COLO829 (cell line): ENCODE data around the gene PLCL2.
"Not testable (repeated sequence)": the region's sequence is repeated elsewhere in the genome, so short reads cannot be mapped to it uniquely, and the experiment has no call there.

Experiments used
- DNase-seq: peaks from one replicate; pipeline ENCODE4 v3.0.0; 2012; ENCODE audit warnings: low spot score

PLCL2 gene

DNA sequence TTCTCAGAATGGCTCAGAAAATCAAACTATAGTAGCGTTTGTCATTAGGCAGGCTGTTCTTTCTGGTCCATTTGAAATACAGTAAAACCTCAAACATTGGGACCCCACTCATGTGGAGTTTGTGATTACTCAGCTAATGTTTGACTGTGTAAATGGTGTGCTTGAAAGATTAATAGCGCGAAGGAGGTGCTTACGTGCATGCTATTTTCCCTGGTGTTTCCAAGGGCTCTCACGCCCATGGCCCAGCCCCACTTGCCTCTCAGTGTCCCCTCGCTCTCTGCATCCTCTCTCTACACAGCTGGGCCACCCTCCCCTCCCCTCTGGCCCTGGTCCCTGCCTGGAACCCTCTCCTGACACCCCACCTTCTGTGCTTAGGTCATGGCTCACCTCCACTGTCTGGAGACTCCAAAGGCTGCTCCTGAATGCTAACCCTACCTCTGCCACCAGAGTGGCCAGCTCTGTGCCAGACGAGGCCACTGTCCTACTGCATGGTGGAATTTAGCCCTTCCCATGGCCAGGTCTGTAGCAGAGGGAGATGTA lies 194.2 kb downstream of the PLCL2 start:
- DNase-seq: no peak

GRCh38 chr3:17079933-17080332 lies 195.2 kb downstream of the PLCL2 start:
- no peak for DNase-seq

DNA sequence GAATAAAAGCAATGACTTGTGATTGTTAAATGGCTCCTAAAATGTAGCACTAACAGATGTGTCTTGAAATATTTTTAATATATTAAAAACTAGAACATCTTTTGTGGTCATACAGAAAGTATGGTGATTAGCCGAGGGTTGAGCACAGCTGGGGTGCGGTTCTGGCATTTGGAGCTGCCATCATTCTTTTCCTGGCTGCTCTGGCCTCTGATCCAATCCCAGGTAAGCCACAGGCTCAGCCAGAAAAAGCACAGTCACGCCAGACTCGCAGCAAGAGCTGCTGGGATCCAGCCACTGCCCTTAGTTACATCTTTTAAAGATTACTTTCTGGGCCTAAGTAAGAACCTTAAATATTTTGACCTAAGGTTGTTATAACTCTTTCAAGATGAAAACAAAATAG lies 196.8 kb downstream of the PLCL2 start:
- no peak for DNase-seq

GRCh38 chr3:17087509-17087908 lies 202.8 kb downstream of the PLCL2 start:
- DNase-seq: no peak

- DNase-seq: no peak
These were observed 203.3 kb downstream of the PLCL2 start for GRCh38 chr3:17088017-17088416.

DNA sequence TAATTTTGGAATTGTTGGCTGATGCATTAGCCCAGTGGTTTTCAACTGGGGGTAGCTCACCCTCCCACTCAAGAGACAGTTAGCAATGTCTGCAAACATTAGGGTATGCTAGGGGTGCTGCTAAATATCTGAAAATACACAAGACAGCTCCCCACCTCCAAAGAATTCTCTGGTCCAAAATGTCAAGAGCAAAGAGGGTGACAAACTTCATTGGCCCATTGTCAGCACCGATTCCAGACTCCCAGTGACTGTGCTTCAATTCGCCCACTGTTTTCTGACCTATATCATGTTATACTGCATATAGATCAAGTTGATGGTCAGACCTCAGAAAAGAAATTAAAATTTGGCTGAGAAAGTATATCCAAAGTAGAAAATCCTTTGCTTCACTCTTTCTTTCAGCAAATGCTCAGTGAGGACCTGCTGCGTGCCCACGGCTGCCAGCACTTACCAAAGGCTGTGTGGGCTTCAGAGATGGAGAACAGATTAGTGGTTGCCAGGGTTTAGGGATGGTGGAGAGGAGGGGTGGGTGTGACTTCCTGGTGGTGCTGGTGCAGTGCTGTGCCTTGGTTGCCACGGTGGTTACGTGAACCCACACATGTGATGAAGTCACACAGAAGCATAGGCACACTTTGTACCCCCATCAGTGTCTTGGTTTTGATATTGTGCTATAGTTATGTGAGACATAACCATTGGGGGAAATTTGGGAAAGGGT lies 204.0 kb downstream of the PLCL2 start:
- DNase-seq: no peak

- DNase-seq: no peak
These were observed 204.6 kb downstream of the PLCL2 start for GRCh38 chr3:17089314-17089700.

- DNase-seq: no peak
These were observed 205.7 kb downstream of the PLCL2 start for GRCh38 chr3:17090280-17090983.

DNA sequence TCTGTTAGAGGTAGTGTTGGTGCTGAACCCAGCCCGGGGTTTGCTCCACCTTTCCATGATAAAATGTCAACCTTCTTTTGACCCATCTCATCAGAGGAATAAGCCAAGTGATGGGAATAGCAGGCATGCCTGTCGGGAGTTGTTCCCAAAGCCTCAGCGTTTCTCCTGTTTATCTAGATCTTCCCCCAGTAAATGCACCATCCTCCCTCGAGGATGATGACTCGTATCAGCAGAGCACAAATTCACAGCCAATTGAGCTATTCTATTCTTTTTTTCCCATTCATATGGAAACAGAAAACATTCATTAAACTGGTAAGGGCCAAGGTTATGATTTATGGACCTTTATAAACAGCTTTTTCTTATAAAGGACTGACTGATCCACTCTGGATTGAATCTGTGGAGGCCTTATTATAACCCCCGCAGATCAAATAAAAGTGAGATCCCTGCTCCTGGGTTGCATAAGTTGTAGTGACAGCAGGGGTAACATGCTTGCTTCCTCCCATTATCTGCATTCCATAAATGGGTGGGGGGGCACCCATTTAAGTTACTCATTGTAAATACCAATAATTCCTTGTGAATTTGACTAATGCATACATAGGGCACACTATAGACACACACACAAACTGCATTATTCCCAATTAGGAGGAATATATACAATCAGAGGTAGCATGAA lies 207.3 kb downstream of the PLCL2 start:
- DNase-seq: peak; percentile 3

GRCh38 chr3:17092583-17092933 lies 207.8 kb downstream of the PLCL2 start:
- DNase-seq: no peak

GRCh38 chr3:17094551-17094950 lies 209.8 kb downstream of the PLCL2 start:
- no peak for DNase-seq

DNA sequence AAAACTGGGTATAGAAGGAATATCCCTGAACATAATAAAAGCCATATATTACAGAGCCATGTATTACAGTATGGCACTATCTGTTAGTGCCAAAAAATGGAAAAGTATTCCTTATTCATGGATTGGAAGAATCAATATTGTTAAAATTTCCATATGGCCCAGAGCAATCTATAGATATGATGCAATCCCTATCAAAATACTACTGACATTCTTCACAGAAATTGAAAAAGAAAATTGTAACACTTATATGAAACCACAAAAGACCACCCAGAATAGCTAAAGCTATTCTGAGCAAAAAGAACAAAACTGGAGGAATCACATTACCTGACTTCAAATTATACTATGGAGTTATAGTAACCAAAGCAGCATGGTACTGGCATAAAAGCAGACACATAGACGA lies 218.8 kb downstream of the PLCL2 start:
- no peak for DNase-seq

DNA sequence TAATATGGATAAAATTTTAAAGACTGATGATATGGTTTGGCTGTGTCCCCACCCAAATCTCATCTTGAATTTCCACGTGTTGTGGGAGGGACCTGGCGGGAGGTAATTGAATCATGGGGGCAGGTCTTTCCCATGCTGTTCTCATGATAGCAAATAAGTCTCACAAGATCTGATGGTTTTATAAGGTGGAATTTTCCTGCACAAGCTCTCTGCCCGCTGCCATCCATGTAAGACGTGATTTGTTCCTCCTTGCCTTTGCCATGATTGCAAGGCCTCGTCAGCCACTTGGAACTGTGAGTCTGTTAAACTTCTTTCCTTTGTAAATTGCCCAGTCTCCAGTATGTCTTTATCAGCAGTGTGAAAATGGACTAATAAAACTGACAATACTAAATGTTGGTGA lies 222.0 kb downstream of the PLCL2 start:
- not testable (repeated sequence) for DNase-seq

GRCh38 chr3:17110660-17111396 lies 226.1 kb downstream of the PLCL2 start:
- no peak for DNase-seq

DNA sequence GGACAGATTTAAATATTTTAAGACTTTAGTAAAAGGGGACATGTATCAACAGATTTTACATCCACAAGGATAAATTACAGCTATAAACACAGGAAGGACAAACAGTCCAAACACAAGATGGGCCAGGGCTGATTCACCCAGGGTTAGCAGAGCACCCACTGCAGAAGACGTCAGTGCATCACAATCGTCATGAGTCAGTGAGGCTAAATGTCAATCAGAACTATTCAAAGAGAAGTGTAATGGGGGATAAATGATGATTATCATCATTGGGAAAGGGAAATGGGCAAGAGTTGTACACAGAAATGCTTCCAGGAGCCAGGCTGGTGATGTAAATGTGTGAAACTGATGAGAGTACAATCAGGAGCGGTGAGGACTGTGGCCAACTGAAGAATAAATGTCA lies 226.8 kb downstream of the PLCL2 start:
- no peak for DNase-seq

- DNase-seq: peak; percentile 5
These were observed 230.4 kb downstream of the PLCL2 start for GRCh38 chr3:17115186-17115585.

DNA sequence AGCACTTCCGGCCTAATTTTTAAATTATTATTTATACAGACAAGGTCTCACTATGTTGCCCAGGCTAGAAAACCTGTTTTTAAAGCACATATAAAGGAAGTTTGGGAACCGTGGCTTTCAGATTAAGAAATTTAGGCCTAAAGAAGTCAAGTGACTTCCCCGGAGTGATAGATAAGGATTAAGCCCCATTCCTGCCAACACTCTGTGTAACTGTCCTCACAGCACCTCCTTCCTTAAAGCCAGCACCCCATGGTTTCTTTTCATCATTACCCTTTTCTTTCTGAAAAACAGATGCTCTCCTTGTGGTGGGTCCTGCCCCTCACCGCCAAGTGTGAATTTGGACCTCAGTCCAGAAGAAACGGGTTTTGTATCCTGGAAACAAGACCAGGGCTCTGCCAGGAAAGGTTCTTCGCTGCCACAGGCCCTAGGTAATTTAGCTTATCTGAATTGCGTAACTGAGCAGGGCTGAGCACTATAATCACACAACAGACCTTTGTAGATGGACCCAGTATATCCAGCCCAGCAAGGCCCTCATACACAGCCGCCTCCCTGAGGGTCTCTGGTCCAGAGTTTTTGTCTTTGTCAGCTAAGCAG lies 231.3 kb downstream of the PLCL2 start:
- DNase-seq: no peak

GRCh38 chr3:17118771-17119170 lies 234.0 kb downstream of the PLCL2 start:
- DNase-seq: no peak

DNA sequence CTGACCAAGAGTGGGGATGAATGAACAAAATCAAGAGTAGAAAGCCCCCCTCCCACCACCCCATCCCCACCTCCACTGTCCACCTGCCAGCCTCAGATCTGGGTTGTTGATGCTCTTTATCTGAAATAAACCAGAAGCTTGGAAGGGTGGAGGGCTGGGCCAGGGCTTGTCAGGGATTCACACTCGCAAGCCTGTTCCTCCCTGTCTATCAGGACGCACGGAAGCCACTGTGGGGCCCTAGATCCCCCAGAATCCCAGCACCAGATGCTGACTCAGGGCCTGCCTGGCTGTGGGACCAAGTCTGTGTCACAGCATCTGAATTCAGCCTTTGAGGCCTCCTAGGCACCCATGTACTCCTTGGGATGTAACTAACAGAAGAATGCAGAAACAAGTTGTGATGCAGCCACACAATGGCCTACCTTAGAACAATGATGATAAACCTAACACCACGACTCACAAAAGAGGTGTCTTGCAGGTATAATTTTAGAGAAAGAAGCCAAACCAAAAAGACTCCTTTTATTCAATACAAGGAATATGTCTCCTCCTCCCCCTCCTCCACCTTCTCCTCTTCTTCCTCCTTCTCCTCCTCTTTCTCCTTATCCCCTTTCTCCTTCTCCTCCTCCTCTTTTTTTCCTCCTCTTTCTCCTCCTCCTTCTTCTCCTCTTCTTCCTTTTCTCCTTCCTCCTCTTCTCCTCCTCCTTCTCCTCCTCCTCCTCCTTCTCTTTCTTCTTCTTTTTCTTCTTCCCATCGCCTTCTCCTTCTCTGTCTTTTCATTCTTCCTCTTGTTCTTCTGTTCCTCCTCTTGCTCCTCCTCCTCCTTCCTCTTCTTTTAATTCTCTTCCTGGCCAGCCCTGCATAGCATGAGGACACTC lies 234.7 kb downstream of the PLCL2 start:
- no peak for DNase-seq

- DNase-seq: no peak
These were observed 235.4 kb downstream of the PLCL2 start for GRCh38 chr3:17120115-17120514.

DNA sequence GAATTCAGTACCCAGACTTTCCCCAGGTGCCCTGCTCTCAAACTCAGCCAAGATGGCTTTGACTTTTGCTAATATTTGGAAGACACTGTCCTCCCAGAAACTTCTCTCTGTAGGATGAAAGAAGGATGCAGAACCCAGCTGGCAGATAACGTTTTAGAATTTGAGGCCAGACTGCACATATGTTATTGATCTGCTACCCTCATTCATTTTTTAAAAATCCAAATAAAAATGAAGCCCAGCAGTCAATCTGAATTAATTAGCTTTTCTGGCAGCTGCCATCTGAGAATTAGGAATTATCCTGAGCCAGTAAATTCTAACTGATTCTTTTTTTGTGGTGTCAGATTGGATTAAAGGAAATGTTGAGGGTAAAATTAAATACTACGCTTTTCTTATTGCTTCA lies 236.6 kb downstream of the PLCL2 start:
- DNase-seq: no peak
